ENCODE data around the gene UACA. TPM values are rescaled to one million over a fixed set of nuclear protein-coding genes. Genes with fewer than 3 reads are reported as not detected.
"Not testable (repeated sequence)": the region's sequence is repeated elsewhere in the genome, so short reads cannot be mapped to it uniquely, and the experiment has no call there.

Gene UACA
- polyA plus RNA-seq, 2 donors: 27.1 to 83.5 TPM

- no peak overlapping the region for H3K27ac ChIP-seq (ENCODE audit: low read depth in 2 of 2, low read length in 1 of 2)
- 84 to 90% methylated on average over 3 of the region's 3 CpGs for WGBS, 2 donors
Observed at GRCh38 chr15:70687482-70687881, 75.9 kb downstream of the UACA start.

DNA sequence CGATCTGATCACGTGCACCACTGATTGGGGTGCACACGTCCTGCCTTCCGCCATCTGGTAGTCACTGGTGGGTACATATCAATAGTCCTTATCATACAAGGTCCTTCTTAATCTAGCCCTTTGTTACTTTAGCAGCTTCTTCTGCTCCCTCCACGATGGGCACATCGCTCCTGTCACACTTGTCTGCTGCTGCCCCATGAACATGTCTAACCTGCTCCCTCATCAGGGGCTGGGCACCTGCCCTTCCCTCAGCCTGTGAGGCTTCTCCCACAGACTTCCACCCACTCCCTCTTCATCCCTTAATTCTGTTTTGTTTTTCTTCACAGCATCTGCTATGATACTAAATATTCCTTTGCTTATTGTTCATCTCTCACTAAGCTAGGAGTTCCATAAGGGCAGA, 82.5 kb downstream of the UACA start:
- peaks cover 2 to 3% of the 10 kb centered on the region in 2 donors for H3K36me3 ChIP-seq (ENCODE audit: control insufficient read depth in 2 of 2, insufficient read depth in 2 of 2, low read length in 1 of 2)
- no peaks in the 10 kb centered on the region for H3K9me3 ChIP-seq (ENCODE audit: control insufficient read depth in 2 of 2, insufficient read depth in 1 of 2, low read depth in 1 of 2, low read length in 1 of 2)
- H3K27me3 ChIP-seq (ENCODE audit: control insufficient read depth in 1 of 2, insufficient read depth in 2 of 2, low read length in 2 of 2): no peaks in the 10 kb centered on the region
- 83 to 85% methylated on average over 6 of the region's 6 CpGs for WGBS, 2 donors
- no peaks in the 10 kb centered on the region for H3K4me1 ChIP-seq (ENCODE audit: control insufficient read depth in 2 of 2, insufficient read depth in 2 of 2, low read length in 1 of 2)
- no peak overlapping the region for H3K27ac ChIP-seq (ENCODE audit: low read depth in 2 of 2, low read length in 1 of 2)
- no peak overlapping the region for H3K4me3 ChIP-seq (ENCODE audit: low read depth in 1 of 2, low read length in 2 of 2)

More at GRCh38 chr15:70687482-70687881, 75.9 kb downstream of the UACA start:
- no peaks in the 10 kb centered on the region for H3K9me3 ChIP-seq (ENCODE audit: control insufficient read depth in 2 of 2, insufficient read depth in 1 of 2, low read depth in 1 of 2, low read length in 1 of 2)
- no peak overlapping the region for H3K4me3 ChIP-seq (ENCODE audit: low read depth in 1 of 2, low read length in 2 of 2)
- H3K4me1 ChIP-seq (ENCODE audit: control insufficient read depth in 2 of 2, insufficient read depth in 2 of 2, low read length in 1 of 2): peaks cover 0 to 3% of the 10 kb centered on the region in 2 donors
- H3K27me3 ChIP-seq (ENCODE audit: control insufficient read depth in 1 of 2, insufficient read depth in 2 of 2, low read length in 2 of 2): no peaks in the 10 kb centered on the region
- peaks cover 1 to 2% of the 10 kb centered on the region in 2 donors for H3K36me3 ChIP-seq (ENCODE audit: control insufficient read depth in 2 of 2, insufficient read depth in 2 of 2, low read length in 1 of 2)

DNA sequence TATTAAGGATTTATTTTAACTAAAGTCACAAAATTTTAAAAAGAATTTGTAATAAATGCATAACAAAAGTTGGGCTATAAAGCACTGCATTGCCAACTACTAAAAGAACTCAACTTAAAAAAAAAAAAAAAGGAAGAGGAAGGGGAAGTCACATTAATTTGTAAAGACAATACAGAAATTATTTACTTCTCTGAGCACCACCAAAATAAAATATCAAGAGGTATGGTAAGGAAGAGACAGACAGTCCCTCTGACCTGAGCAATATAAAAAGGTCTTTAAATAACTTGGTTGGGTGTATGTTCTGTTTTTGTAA, 83.5 kb downstream of the UACA start:
- Histone ChIP-seq H3K9me3 (ENCODE audit: control insufficient read depth in 2 of 2, insufficient read depth in 1 of 2, low read depth in 1 of 2, low read length in 1 of 2) (no peaks in the 10 kb centered on the region), H3K4me3 (ENCODE audit: low read depth in 1 of 2, low read length in 2 of 2) (no peak overlapping the region), H3K27ac (ENCODE audit: low read depth in 2 of 2, low read length in 1 of 2) (no peak overlapping the region), H3K27me3 (ENCODE audit: control insufficient read depth in 1 of 2, insufficient read depth in 2 of 2, low read length in 2 of 2) (no peaks in the 10 kb centered on the region), H3K36me3 (ENCODE audit: control insufficient read depth in 2 of 2, insufficient read depth in 2 of 2, low read length in 1 of 2) (peaks cover 2 to 5% of the 10 kb centered on the region in 2 donors), H3K4me1 (ENCODE audit: control insufficient read depth in 2 of 2, insufficient read depth in 2 of 2, low read length in 1 of 2) (no peaks in the 10 kb centered on the region)

DNA sequence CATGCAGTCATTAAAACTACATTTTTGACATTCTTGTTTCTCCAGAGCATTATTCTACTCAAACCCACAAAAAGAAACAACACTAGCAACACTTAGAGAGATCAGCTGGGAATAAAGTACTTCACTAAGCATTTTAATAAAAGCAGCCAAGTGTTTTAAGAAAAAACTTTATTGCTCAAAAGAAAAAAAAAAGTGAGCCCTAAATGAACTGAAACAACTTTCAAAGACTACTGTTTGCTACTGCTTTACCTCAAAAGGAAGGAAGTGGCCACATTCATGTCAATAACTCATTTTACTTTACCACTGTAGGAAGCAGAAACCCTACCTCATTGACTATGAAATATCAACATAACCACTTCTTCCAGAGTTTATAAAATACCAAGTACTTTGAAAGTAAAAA, 91.3 kb downstream of the UACA start:
- H3K36me3 ChIP-seq (ENCODE audit: control insufficient read depth in 2 of 2, insufficient read depth in 2 of 2, low read length in 1 of 2): peaks cover 6 to 15% of the 10 kb centered on the region in 2 donors

GRCh38 chr15:70670680-70671079, 92.7 kb downstream of the UACA start:
- Histone ChIP-seq H3K27me3 (ENCODE audit: control insufficient read depth in 1 of 2, insufficient read depth in 2 of 2, low read length in 2 of 2) (no peaks in the 10 kb centered on the region), H3K4me1 (ENCODE audit: control insufficient read depth in 2 of 2, insufficient read depth in 2 of 2, low read length in 1 of 2) (no peaks in the 10 kb centered on the region), H3K27ac (ENCODE audit: low read depth in 2 of 2, low read length in 1 of 2) (no peak overlapping the region), H3K36me3 (ENCODE audit: control insufficient read depth in 2 of 2, insufficient read depth in 2 of 2, low read length in 1 of 2) (peaks cover 9 to 12% of the 10 kb centered on the region in 2 donors), H3K9me3 (ENCODE audit: control insufficient read depth in 2 of 2, insufficient read depth in 1 of 2, low read depth in 1 of 2, low read length in 1 of 2) (no peaks in the 10 kb centered on the region), H3K4me3 (ENCODE audit: low read depth in 1 of 2, low read length in 2 of 2) (no peak overlapping the region)
- WGBS, 2 donors: 97 to 98% methylated on average over 1 of the region's 1 CpG

More for the DNA sequence above, 91.3 kb downstream of the UACA start:
- Histone ChIP-seq H3K27me3 (ENCODE audit: control insufficient read depth in 1 of 2, insufficient read depth in 2 of 2, low read length in 2 of 2) (no peaks in the 10 kb centered on the region), H3K4me1 (ENCODE audit: control insufficient read depth in 2 of 2, insufficient read depth in 2 of 2, low read length in 1 of 2) (no peaks in the 10 kb centered on the region), H3K27ac (ENCODE audit: low read depth in 2 of 2, low read length in 1 of 2) (no peak overlapping the region), H3K4me3 (ENCODE audit: low read depth in 1 of 2, low read length in 2 of 2) (no peak overlapping the region), H3K9me3 (ENCODE audit: control insufficient read depth in 2 of 2, insufficient read depth in 1 of 2, low read depth in 1 of 2, low read length in 1 of 2) (no peaks in the 10 kb centered on the region)

- Histone ChIP-seq H3K9me3 (ENCODE audit: control insufficient read depth in 2 of 2, insufficient read depth in 1 of 2, low read depth in 1 of 2, low read length in 1 of 2) (no peaks in the 10 kb centered on the region), H3K27ac (ENCODE audit: low read depth in 2 of 2, low read length in 1 of 2) (no peak overlapping the region), H3K27me3 (ENCODE audit: control insufficient read depth in 1 of 2, insufficient read depth in 2 of 2, low read length in 2 of 2) (no peaks in the 10 kb centered on the region), H3K36me3 (ENCODE audit: control insufficient read depth in 2 of 2, insufficient read depth in 2 of 2, low read length in 1 of 2) (peaks cover 9 to 11% of the 10 kb centered on the region in 2 donors), H3K4me1 (ENCODE audit: control insufficient read depth in 2 of 2, insufficient read depth in 2 of 2, low read length in 1 of 2) (no peaks in the 10 kb centered on the region), H3K4me3 (ENCODE audit: low read depth in 1 of 2, low read length in 2 of 2) (no peak overlapping the region)
- 65 to 68% methylated on average over 8 of the region's 8 CpGs for WGBS, 2 donors
Observed at GRCh38 chr15:70669966-70670658, 93.2 kb downstream of the UACA start.

DNA sequence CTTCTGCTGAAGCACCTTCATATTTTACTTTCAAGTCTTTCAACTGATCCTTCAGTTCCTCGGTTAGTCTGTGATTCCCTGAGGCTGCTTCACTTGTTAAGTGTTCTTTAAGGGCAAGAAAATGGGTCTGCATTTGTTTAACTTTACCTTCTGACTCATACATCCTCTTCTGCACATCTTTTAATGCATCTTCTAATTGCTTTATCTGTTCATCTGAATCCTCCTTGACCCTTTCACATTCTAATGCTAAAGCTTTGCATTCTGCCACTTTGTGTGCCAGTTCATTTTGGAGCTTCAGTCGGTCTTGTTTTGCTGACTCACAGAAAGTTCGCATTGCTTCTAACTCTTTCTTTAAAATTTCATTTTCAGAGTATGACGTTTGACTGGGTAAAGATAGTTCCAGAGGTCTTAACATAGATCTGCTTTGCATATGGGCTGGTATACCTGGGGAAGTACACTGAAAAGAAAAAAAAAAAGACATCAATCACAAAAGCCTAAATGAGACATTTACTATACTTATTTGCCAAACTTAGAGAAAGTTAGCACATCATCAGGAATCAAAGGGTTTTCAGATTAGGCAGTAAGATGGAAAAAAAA, 94.3 kb downstream of the UACA start:
- H3K27me3 ChIP-seq (ENCODE audit: control insufficient read depth in 1 of 2, insufficient read depth in 2 of 2, low read length in 2 of 2): no peaks in the 10 kb centered on the region
- no peaks in the 10 kb centered on the region for H3K9me3 ChIP-seq (ENCODE audit: control insufficient read depth in 2 of 2, insufficient read depth in 1 of 2, low read depth in 1 of 2, low read length in 1 of 2)
- no peak overlapping the region for H3K4me3 ChIP-seq (ENCODE audit: low read depth in 1 of 2, low read length in 2 of 2)
- WGBS, 2 donors: 80 to 84% methylated on average over 4 of the region's 4 CpGs
- H3K27ac ChIP-seq (ENCODE audit: low read depth in 2 of 2, low read length in 1 of 2): no peak overlapping the region
- no peaks in the 10 kb centered on the region for H3K4me1 ChIP-seq (ENCODE audit: control insufficient read depth in 2 of 2, insufficient read depth in 2 of 2, low read length in 1 of 2)
- H3K36me3 ChIP-seq (ENCODE audit: control insufficient read depth in 2 of 2, insufficient read depth in 2 of 2, low read length in 1 of 2): peaks cover 9 to 14% of the 10 kb centered on the region in 2 donors

DNA sequence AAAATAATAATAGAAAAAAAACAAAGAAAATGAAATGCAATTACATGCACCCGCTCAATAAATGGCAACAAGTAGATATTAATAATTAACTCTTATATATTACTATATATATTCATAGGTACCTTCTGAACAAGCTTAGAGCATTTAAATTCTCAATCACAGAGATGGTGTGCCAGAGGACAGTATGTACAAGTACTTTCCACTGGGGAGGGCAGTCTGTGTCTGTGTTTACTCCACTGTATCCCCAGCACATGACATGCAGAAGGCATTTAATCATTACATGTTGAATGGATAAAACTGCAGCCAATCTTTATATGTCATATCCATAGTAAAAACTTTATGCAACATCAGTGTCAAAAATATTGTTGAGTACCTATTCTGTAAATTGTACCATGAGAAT, 97.8 kb downstream of the UACA start:
- no peak overlapping the region for H3K4me3 ChIP-seq (ENCODE audit: low read depth in 1 of 2, low read length in 2 of 2)
- no peak overlapping the region for H3K27ac ChIP-seq (ENCODE audit: low read depth in 2 of 2, low read length in 1 of 2)
- WGBS, 2 donors: 95 to 100% methylated on average over 1 of the region's 1 CpG
- peaks cover 6 to 14% of the 10 kb centered on the region in 2 donors for H3K36me3 ChIP-seq (ENCODE audit: control insufficient read depth in 2 of 2, insufficient read depth in 2 of 2, low read length in 1 of 2)
- no peaks in the 10 kb centered on the region for H3K4me1 ChIP-seq (ENCODE audit: control insufficient read depth in 2 of 2, insufficient read depth in 2 of 2, low read length in 1 of 2)
- H3K9me3 ChIP-seq (ENCODE audit: control insufficient read depth in 2 of 2, insufficient read depth in 1 of 2, low read depth in 1 of 2, low read length in 1 of 2): no peaks in the 10 kb centered on the region
- no peaks in the 10 kb centered on the region for H3K27me3 ChIP-seq (ENCODE audit: control insufficient read depth in 1 of 2, insufficient read depth in 2 of 2, low read length in 2 of 2)

DNA sequence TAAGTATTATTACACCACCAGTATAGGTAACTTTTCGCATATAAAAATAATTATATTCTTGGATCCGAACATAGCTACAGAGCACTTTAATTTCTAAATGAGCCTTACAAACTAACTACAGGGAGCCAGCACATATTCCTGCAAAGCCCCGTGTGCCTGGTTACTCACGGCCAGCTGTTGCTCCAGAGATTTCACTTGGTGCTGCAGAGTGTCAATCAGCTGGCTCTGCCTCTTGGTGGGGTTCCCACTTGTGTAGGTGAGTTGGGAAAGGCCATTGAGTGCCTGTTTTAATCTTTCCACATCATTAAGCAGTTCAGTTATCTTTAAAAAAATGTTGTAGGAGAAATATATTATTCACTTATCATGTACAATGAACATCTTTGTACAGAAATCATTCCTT, 98.9 kb downstream of the UACA start:
- H3K9me3 ChIP-seq (ENCODE audit: control insufficient read depth in 2 of 2, insufficient read depth in 1 of 2, low read depth in 1 of 2, low read length in 1 of 2): no peaks in the 10 kb centered on the region
- WGBS, 2 donors: 88 to 91% methylated on average over 4 of the region's 4 CpGs
- no peak overlapping the region for H3K27ac ChIP-seq (ENCODE audit: low read depth in 2 of 2, low read length in 1 of 2)
- H3K4me1 ChIP-seq (ENCODE audit: control insufficient read depth in 2 of 2, insufficient read depth in 2 of 2, low read length in 1 of 2): no peaks in the 10 kb centered on the region
- H3K27me3 ChIP-seq (ENCODE audit: control insufficient read depth in 1 of 2, insufficient read depth in 2 of 2, low read length in 2 of 2): no peaks in the 10 kb centered on the region
- H3K36me3 ChIP-seq (ENCODE audit: control insufficient read depth in 2 of 2, insufficient read depth in 2 of 2, low read length in 1 of 2): peaks cover 2 to 10% of the 10 kb centered on the region in 2 donors
- no peak overlapping the region for H3K4me3 ChIP-seq (ENCODE audit: low read depth in 1 of 2, low read length in 2 of 2)

DNA sequence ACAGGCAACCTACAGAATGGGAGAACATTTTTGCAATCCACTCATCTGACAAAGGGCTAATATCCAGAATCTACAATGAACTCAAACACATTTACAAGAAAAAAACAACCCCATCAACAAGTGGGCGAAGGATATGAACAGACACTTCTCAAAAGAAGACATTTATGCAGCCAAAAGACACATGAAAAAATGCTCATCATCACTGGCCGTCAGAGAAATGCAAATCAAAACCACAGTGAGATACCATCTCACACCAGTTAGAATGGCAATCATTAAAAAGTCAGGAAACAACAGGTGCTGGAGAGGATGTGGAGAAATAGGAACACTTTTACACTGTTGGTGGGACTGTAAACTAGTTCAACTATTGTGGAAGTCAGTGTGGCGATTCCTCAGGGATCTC, 100.3 kb downstream of the UACA start:
- not testable (repeated sequence) for H3K9me3 ChIP-seq (ENCODE audit: control insufficient read depth in 2 of 2, insufficient read depth in 1 of 2, low read depth in 1 of 2, low read length in 1 of 2); H3K4me3 ChIP-seq (ENCODE audit: low read depth in 1 of 2, low read length in 2 of 2); H3K27me3 ChIP-seq (ENCODE audit: control insufficient read depth in 1 of 2, insufficient read depth in 2 of 2, low read length in 2 of 2); H3K36me3 ChIP-seq (ENCODE audit: control insufficient read depth in 2 of 2, insufficient read depth in 2 of 2, low read length in 1 of 2); H3K4me1 ChIP-seq (ENCODE audit: control insufficient read depth in 2 of 2, insufficient read depth in 2 of 2, low read length in 1 of 2); H3K27ac ChIP-seq (ENCODE audit: low read depth in 2 of 2, low read length in 1 of 2)
- 95 to 96% methylated on average over 2 of the region's 3 CpGs for WGBS, 2 donors

All from esophagus (tissue), 2 donors.